ENCODE measurements around the gene PACSIN3. TPM values are rescaled to one million over a fixed set of nuclear protein-coding genes. Genes with fewer than 3 reads are reported as not detected.
A peak's percentile ranks its signal among the peaks of the same experiment; 100 is the strongest.

The PACSIN3 gene
- total and polyA plus RNA-seq, 2 of the 13 experiments (the other 11 are each of a cell fraction or from before 2014, with no cell fraction given) = 47.9 to 93.3 TPM

GRCh38 chr11:47215366-47215910 is 29.2 kb upstream of the PACSIN3 start (continued):
- TF ChIP-seq ARID4A (CRISPR knock-in tag; IDR thresholded peaks at IDR 0.05; ENCODE audit: borderline replicate concordance) (no peak), NFIB (CRISPR knock-in tag; IDR thresholded peaks at IDR 0.05; ENCODE audit: borderline replicate concordance) (no peak), DNMT1 (CRISPR knock-in tag; IDR thresholded peaks at IDR 0.05) (no peak), SRY (CRISPR knock-in tag; IDR thresholded peaks at IDR 0.05) (peak; percentile 76; the same call in 1 of the 2 replicates), PBX3 (CRISPR knock-in tag; IDR thresholded peaks at IDR 0.05; ENCODE audit: borderline replicate concordance) (no peak), ZNF552 (CRISPR knock-in tag; IDR thresholded peaks at IDR 0.05; ENCODE audit: borderline replicate concordance) (no peak), TFAP4 (IDR thresholded peaks at IDR 0.05; ENCODE audit: borderline replicate concordance, low read depth) (peak; percentile 39; the same call in 1 of the 2 replicates), ATF2 (CRISPR knock-in tag; IDR thresholded peaks at IDR 0.05) (no peak), STAG1 (CRISPR knock-in tag; IDR thresholded peaks at IDR 0.05) (no peak), MAF1 (CRISPR knock-in tag; IDR thresholded peaks at IDR 0.05; ENCODE audit: borderline replicate concordance) (no peak), ZMYM3 (CRISPR knock-in tag; IDR thresholded peaks at IDR 0.05) (no peak), ZBTB39 (CRISPR knock-in tag; IDR thresholded peaks at IDR 0.05) (peak; percentile 21; the same call in 1 of the 2 replicates), THAP7 (CRISPR knock-in tag; IDR thresholded peaks at IDR 0.05) (no peak), RXRA (CRISPR knock-in tag; IDR thresholded peaks at IDR 0.05) (0 out of 2 replicates have a peak, but pooled peaks have one; percentile 25), FLYWCH1 (CRISPR knock-in tag; IDR thresholded peaks at IDR 0.05) (no peak), ZNF383 (CRISPR knock-in tag; IDR thresholded peaks at IDR 0.05; ENCODE audit: borderline replicate concordance) (peak; percentile 84; the same call in 1 of the 2 replicates), HOMEZ (CRISPR knock-in tag; IDR thresholded peaks at IDR 0.05; ENCODE audit: low read depth) (no peak)
